HG02610 (cell line): ENCODE measurements around the gene FAM193A.
"Not testable (repeated sequence)": the region's sequence is repeated elsewhere in the genome, so short reads cannot be mapped to it uniquely, and the experiment has no call there.

Experiments used
- ATAC-seq: cut with Tn5 transposase; IDR thresholded peaks from one replicate; pipeline ENCODE4 v1.9.1; 2021; ENCODE audit warnings: mild to moderate bottlenecking, moderate library complexity; ENCODE audit not compliant: unreplicated experiment

The FAM193A gene

DNA sequence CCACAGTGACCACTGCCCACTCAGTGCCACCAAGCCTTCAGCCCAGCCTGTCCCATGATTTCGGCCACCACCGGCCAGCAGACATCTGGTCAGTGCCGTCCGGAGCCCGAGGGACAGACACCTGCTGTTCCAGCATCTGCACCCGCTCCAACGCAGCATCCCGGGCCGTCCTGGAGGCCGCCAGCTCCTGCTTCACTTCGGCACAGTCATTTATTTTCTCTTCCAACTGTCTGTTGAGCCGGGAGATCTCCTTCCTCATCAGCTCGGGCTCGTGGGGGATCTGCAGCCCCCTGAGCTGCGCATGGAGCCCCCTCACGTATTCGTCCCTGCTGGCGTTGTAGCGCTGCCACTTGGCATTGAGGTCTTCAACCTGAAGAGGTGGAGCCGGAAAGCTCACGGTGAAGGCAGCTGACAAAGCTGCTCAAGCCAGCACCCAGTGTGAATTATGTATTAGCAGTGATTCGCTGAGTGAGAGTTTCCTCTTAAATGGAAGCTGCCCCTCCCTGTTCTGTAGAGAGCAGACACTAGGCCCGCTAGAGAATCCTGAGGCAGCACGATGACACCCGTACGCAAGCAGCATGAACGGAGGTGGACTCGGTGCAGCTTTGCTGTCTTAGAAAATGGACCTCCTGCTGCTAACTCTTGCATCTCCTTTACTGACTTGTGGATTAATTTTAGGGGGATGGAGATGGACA is 208.3 kb downstream of the FAM193A start:
- ATAC-seq, result no peak

DNA sequence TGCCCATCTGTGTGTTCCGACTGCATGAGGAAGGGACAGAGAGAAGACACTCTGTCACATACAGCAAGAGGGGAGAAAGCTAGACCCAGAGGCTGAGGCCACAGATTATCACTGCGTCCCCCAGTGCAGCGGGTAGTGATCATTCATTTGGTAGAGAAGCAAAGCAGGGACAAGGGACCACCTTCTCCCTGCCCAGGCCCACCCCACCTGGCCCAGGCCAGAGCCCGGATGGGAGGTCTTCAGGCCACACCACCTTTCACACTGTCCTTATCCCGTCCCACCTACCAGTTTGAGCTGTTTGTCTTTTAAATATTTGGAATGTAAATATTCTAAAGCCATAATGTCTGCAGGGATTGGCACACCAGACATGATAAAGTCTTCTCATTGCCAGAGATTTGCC is 209.1 kb downstream of the FAM193A start:
- no peak for ATAC-seq

DNA sequence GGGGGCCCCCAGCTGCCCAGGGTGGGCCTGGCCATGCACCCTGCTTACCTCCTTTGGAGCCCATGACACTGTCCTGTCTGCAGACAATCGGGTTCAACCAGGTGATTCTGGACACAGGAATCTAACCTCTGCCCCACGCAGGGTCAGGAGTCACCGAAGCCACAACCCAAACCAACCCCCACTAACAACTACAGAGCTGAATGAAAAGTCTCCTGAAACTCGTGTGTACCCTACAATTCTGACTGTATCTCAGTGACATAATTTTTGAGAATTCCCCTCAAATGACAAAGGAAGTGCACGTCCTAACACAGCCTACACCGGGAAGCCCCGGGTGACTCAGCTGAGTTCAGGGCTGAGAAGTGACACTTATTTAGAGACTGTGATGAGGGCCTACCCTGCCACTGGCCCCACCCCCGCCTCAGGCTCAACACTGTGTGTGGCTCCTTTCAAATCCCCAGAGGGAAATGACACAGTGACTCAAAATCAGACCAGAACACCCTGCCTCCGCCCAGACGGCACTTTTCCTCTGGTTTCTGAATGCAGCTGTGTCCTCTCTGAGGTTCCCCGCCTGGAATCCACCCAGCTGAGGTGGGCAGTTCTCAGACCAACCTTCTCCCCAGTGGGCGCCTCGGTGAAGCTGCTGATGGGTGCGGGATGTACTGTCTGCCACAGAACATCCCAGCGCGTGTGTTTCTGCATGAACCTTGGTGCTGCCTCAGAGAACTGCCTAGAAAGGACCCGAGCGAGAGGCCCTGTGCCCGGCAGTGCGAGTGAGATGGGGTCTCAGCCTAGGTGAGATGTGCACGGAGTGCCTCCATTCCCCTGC is 209.7 kb downstream of the FAM193A start:
- peak; percentile 94 for ATAC-seq

DNA sequence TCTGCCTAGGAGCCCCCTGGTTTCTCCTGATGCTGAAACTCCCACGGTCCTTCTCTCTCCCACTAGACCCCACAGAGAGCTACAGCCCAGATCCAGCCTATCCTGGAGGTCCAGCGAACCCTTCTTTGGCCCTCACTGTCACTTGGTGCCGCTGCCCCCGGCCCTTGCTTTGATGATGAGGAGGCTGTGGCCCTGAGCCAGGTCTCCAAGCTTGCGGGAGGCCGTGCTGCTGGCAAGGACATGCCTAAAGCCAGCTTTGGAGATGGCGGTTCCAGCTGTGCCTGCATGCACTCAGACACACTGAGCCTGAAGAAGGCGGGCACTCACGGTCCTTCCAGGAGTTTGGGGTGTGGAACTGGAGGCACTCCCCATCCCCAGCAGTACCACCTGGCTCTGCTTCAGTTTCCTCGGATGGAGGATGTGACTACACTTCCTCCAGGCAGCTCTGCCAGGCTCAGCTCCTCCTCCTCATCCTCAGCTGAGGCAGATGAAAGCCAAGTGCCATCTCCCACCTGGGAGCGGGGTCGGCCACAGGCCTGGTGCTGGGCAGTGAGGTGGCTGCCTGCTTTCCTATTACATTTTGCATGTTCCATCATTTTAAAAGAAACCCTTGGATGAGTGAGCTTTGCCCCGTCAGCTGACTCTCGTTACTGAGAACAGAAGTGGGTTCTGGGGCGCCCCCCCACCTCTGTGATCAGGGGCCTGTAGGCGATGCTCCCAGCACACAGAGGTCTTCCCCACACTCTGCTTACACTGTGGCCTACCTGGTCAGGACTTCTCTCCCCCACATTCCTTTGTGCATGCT is 210.6 kb downstream of the FAM193A start:
- ATAC-seq, result no peak

DNA sequence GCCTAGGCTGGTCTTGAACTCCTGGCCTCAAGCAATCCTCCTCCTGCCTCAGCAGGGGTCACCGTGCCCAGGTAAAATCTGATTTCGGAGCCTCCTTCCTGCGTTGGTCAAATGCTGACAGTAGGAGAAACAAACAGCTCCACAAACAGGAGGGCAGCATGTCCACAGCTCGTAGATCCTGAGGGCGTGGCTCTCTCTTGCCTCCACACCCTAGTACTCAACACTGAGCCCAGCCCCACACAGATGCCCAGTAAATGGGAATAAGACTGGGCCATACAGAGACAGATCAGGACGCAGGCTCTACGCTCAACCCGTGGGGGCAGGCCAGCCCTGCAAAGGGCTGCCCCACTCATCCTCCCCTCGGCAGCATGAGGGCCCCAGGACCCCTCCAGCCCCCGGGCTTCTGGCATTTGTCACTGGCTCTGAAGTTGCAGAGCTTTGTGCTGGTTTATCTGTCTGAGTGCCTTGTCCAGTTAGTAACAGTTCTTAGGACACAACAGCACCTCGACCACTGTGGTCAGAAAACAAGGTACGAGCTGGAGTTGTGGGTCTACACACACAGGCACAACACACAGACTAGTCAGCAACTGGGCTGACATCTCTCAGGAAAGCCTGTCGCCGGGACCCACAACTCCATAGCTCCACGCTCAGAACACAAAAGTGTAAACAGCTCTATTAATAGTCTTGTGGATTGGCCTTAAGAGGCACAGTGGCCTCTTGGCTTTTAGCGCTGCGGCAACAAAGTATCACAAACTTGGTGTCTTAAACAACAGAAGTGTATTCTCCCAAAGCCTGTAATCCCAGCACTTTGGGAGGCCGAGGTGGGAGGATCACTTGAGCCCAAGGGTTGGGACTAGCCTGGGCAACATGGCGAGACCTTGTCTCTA is 214.5 kb downstream of the FAM193A start:
- ATAC-seq, result no peak

DNA sequence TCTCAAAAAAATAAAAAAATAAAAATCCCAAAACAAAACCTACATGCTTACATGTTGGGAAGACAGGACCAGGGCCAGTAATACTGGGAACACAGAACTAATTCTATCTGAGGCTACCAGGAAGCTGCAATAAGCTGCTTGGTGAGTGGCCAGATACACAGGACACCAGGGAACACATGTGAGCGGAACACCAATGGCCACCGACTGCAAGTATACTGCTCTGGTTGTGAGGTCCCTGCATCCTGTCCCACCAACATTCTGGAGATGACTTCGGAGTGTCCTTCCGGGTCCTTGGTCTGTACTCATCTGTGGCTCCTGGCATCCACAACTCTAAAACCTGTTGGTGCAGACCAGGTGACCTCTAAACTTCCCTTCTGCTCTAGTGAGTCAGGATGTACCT is 217.0 kb downstream of the FAM193A start:
- ATAC-seq, result no peak

DNA sequence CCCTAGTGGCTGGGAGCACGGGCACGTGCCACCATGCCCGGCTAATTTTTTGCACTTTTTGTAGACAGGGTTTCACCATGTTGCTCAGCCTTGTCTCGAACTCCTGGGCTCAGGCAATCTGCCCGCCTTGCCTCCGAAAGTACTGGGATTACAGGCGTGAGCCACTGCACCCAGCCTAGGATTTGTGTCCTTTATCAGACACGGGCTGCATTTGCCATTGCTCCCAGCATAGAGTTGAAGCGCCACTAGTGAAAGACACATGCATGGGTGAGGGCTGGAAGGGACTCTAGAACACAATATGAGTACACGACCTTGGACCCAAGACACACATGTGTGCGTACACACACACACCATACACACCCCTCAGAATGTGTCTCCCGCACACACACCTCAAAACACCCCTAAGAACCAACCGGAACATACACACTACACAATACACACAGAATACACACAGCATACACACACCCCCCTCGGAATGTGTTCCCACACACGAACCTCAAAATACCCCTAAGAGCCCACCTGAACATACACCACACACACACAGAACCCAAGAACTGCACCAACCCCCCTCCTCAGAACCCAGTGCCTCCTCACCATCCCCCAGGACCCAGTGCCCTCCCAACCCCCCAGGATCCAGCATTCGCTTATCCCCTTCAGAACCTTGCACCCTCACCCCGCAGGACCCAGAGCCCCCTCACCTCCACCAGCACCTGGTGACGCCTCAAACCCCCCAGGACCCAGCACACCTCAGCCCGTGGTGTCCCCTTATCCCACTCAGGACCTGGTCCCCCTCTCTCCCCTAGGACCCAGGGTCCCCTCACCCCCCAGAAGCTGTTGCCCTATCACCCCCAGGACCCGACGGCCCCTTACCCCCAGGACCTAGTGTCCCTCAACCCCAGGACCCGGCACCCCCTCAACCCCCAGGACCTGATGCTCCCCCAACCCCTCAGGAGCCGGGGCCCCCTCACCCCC is 218.7 kb downstream of the FAM193A start:
- no peak for ATAC-seq

DNA sequence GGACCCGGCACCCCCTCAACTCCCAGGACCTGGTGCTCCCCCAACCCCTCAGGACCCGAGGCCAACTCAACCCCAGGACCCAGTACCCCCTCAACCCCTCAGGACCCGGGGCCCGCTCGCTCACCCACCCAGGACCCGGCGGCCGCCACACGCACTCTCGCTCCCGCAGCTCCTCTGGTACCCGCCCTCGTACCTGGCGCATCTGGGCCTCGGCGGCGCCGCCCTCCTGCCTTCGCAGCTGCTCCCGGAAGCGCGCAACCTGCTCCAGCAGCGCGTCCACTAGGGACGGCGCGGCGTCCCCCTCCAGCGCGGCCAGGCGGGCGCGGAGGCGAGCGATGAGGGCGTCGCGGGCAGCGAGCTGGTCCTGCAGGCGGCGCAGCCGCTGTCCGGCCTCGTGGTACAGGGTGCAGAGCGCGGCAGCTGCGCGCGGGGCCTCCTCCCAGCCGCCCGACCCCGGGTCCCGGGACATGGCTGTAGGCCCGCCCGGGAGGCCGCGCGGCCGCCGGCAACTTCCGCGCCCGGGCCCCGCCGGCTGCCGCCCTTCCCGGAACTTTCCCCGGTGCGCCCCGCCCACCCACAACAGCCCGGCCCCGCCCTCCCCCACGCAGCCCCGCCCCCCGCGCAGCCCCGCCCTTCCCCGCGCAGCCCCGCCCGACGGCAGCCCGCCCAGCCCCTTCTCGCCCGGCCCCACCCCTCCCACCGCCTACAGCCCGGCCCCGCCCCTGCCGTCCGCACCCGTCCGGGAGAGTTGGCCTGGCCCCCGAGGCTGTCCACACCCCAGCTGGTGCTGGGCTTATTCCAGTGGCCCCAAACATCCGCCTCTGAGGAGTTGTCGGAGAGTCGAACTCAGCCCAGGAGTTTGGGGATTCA is 219.6 kb downstream of the FAM193A start, which contains the start of gene TNIP2:
Gene TNIP2 (minus strand): TSS at position 516 of the 870 bp plus-strand sequence. CDS start 47 bp downstream, at position 469.
- no peak for ATAC-seq

DNA sequence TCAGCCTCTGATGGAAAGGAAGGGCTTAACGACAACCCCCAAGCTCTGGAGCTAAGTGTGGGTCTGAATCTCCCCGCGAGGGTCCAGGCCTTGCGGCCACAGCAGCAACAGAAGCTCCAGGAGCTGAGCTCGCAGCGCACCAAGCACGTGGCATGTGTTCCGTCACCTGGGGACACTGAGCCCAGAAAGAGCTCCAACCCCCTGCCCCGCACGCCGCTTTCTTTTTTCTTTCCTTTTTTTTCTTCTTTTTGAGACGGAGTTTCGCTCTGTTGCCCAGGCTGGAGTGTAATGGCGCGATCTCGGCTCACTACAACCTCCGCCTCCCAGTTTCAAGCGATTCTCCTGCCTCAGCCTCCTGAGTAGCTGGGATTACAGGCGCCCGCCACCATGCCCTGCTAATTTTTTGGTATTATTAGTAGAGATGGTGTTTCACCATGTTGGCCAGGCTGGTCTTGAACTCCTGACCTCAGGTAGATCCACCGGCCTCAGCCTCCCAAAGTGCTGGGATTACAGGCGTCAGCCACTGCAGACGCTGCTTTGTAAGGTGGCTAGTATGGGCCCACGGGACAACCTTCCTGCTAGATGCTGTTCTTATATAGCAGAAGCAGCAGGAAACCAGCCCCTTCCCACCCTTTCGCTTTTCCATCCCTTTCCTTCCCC is 220.4 kb downstream of the FAM193A start:
- no peak for ATAC-seq

DNA sequence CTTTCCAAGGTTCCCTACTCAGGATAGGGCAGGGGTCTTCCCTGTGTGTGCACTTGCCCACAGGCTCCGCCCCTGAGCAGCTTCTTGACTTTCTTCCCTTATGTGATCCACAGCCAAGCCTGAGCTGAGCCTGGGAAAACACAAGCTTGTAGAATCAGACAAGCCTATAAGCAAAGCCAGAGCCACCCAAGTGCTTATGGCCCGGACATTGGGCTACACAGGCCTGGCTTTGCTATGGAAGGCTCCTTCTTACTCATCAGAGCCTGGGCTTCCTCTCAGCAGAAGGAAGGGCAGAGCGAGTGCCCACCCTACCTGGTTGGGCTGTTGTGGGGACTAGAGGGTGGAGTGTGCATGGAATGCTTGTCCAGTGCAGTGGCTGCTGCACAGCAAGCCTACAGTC is 221.0 kb downstream of the FAM193A start:
- no peak for ATAC-seq

DNA sequence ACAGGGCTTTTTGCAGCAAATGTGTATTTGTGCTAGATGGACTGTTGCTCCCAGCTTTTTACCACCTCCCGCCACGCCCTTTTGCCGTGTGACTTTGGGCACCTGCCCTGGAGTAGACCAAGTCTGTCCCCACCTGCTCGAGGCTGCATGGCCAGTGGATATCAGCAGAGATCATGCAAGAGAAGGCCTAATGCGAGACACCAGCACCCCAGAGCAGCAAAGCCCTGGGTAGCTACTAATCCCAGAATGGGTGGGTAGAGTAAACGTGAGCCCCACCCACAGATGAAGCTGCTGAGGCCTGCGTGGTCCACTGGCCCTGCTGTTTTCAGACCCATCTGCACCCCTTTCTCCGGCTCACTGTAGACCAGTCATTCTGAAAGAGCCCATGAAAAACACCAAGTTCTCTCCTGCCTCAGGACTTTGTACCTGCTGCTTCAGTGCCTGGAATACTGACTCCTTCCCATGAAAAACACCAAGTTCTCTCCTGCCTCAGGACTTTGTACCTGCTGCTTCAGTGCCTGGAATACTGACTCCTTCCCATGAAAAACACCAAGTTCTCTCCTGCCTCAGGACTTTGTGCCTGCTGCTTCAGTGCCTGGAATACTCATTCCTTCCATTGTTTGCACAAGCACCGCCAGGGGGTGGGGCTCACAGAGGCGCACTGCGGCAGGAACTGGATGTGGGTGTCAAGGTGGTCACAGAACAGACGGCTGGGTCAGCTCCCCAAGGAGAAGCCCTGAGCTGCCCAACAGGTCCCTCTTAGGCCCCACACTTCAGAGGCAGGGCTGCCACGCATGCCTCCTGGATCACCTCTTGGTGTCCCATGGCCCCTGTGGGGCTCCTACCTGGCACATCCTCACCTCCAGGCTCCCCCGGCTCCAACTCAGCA is 224.8 kb downstream of the FAM193A start:
- no peak for ATAC-seq

DNA sequence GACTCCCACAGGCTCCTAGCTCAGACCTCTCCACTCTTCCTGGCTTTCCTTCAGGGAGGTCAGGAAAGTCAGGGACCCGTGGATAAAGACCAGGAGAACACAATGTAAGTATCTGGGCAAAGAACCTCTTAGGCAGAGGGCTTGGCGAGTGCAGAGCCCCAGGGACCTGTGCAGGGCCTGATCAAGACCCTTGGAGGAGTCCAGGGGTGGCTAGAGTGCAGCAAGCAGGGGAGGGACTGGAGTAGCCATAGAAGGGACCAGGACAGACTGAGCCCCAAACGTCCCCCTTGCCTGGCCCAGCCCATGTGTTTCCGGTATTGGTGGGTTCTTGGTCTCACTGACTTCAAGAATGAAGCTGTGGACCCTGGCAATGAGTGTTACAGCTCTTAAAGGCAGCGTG is 225.6 kb downstream of the FAM193A start:
- no peak for ATAC-seq

DNA sequence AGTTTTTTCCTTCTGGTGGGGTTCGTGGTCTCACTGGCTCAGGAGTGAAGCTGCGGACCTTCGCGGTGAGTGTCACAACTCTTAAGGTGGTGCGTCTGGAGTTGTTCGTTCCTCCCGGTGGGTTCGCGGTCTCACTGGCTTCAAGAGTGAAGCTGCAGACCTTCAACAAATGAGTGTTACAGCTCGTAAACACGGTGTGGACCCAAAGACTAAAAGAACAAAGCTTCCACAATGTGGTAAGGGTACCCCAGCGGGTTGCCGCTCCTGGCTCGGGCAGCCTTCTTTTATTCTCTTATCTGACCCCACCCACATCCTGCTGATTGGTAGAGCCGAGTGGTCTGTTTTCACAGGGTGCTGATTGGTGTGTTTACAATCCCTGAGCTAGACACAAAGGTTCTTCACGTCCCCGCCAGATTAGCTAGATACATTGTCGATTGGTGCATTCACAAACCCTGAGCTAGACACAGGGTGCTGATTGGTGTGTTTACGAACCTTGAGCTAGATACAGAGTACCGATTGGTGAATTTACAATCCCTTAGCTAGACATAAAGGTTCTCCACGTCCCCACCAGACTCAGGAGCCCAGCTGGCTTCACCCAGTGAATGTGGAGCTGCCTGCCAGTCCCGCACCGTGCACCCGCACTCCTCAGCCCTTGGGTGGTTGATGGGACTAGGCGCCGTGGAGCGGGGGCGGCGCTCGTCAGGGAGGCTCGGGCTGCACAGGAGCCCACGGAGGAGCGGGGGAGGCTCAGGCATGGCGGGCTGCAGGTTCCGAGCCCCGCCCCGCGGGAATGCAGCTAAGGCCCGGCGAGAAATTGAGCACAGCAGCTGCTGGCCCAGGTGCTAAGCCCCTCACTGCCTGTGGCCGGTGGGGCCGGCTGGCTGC is 226.3 kb downstream of the FAM193A start:
- ATAC-seq, result not testable (repeated sequence)

DNA sequence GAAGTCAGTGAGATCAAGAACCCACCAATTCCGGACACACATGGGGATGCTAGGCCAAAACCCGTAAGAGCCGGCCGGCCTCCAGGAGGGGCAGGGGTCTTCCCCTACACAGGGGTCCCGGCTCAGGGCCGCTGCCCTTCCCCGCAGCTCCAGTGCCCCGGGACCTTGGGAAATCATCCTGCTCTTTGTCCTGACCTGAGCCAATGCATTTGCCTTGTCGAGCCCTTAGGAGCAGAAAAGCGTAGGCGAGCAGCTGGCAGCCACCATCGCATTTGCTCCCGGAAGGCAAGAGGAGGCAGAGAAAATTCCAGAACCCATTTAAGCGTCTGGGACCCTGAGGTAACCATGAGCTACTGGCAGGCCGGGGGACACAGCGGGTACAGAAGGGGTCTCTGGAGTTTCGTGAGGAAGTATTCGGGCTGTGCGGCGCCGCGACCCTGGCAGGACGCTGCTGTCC is 227.1 kb downstream of the FAM193A start:
- no peak for ATAC-seq

DNA sequence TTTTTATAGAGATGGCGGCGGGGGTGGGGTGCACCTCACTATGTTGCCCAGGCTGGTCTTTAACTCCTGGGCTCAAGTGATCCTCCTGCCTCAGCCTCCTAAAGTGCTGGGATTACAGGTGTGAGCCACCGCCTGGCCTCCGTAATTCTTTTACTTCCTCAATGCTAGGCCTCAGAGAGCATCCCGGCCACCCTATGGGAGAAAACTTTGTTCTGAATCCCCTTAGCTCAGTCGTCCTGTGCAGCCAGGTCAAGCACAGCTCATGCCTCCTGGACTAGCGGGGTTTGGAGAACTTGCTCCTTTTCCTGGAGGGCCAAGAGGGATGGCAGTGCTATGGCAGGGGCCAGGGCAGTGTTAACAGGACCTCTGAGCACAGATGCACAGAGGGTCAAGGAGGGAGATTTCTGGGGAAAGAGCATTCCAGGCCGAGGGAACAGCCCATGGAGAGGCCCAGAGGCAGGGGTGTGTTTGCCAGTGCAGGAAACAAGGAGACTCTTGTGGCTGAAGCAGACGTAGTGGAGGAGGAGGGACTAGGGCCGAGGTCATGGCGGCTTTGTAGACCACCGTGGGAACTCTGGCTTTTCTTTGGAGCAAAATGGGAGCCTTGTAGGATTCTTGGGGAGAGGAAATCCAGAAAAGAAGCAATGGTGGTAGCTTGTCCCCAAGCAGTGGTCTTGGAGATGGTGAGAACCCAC is 229.5 kb downstream of the FAM193A start:
- ATAC-seq, result no peak
